GM10248 (cell line): ENCODE results near the gene KCNF1.

Experiments
- CTCF ChIA-PET: fragments of 300-600 bp; sonication (Branson Sonifier 250); formaldehyde crosslinking; extraction: SDS; loops from one replicate; lab custom pipeline; 2021; ENCODE audit warnings: antibody characterized with exemption; lab: Yijun Ruan, JAX
- POLR2A ChIA-PET: fragments of 350-650 bp; sonication (Branson Sonifier 250); formaldehyde crosslinking; extraction: SDS; loops from one replicate; lab custom pipeline; 2020; ENCODE audit warnings: antibody characterized with exemption; lab: Yijun Ruan, JAX
- DNase-seq: peaks from one replicate; pipeline ENCODE4 v3.0.0; 2012; ENCODE audit errors: extremely low spot score
- CTCF ChIP-seq: IDR thresholded peaks from 2 replicates; pipeline ENCODE4 v1.5.1; 2012; ENCODE audit warnings: mild to moderate bottlenecking, low read depth; ENCODE audit errors: extremely low read depth, missing control alignments, control extremely low read depth

The KCNF1 gene

GRCh38 chr2:10900216-10901109 lies 11.3 kb upstream of the KCNF1 start:
- CTCF ChIA-PET: interaction anchor here (0.8 to 3.2 kb wide), 17 partner anchors 8 to 232 kb away, joined by 3 to 47 read pairs (median 4); a partner anchor contains a TSS

DNA sequence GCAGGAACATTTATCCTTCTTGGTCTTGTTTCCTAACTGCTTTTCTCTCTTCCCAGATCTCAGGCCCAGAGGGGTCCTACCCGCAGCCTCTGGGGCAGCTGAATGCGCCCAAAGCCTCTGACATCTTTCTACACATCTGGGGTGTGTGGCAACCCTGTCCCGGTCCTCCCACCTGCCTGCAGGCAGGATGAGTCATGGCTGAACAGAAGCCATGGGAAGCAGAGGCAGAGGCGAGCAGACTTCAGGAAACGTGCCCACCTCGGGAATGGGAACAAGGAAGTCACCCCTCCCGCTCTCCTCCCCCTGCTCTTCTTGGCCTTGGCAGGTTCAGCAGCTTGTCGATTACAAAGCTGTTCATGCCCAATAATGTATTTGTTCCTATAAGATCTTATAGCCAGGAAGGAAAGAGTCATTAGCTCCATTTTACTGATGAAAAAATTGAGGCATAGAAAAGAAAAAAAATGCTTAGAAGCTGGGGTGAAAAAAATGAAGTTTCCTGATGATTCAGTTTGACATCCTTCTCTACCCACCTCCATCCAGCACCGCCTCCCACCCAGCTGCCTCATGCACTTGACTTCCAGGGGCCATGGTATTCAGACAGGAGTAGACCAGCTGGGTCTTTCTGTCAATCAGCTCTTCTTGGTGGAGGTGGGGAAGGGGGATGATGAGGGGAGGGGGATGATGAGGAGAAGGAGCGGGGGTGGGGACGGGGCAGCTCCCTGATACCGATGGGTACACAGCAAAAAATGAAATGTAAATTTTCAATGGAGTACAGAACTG lies 10.4 kb upstream of the KCNF1 start:
- CTCF ChIA-PET: interaction anchor here (0.8 to 3.2 kb wide), 8 partner anchors 8 to 231 kb away, joined by 3 to 47 read pairs (median 5); a partner anchor contains a TSS
- POLR2A ChIA-PET: no interaction called here
- TF ChIP-seq CTCF: no peak
- DNase-seq: no peak

More at GRCh38 chr2:10900216-10901109, 11.3 kb upstream of the KCNF1 start:
- POLR2A ChIA-PET: no interaction called here
- peak; percentile 34 for TF ChIP-seq CTCF
- peak; percentile 51 for DNase-seq

DNA sequence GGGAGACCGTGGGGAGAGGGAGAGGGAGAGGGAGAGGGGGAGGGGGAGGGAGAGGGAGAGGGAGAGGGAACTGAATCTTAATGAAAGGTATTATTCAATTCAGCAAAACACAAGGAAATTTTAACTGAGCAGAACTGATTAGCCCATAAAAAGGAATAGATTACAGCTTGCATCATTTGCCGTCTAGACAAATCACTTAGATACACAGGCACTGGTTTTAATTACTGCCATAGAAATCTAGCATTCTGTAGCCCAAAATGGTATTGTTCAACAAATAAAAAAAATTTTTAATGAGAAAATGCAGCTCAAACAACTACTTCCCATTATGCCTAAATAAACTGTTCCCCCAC lies 7.9 kb upstream of the KCNF1 start:
- no peak for TF ChIP-seq CTCF
- no peak for DNase-seq
- ChIA-PET CTCF (interaction anchor here (1.2 kb wide), 2 partner anchors 72 to 91 kb away, joined by 3 to 4 read pairs; partner anchors contain the start of gene PDIA6), POLR2A (no interaction called here)

DNA sequence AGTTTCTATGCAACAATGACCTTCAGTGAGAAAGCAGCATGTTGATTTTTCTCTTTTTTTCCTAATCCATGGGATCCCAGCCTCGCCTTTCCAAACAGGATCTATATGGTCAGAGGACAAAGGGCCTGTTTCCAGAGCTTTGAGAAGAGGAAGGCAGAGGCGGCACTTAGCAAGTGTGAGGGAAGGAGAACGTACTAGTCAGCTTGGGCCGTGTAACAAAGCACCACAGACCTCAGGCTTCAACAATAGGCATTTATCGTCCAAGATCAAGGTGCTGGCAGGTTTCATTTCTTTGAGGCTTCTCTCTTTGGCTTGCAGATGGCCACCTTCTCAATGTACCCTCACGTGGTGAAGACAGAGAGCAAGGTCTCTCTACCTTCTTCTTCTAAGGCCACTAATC lies 7.3 kb upstream of the KCNF1 start:
- ChIA-PET POLR2A (no interaction called here), CTCF (interaction anchor here (1.2 kb wide), 2 partner anchors 72 to 92 kb away, joined by 3 to 4 read pairs; partner anchors contain the start of gene PDIA6)
- no peak for TF ChIP-seq CTCF
- DNase-seq: no peak

DNA sequence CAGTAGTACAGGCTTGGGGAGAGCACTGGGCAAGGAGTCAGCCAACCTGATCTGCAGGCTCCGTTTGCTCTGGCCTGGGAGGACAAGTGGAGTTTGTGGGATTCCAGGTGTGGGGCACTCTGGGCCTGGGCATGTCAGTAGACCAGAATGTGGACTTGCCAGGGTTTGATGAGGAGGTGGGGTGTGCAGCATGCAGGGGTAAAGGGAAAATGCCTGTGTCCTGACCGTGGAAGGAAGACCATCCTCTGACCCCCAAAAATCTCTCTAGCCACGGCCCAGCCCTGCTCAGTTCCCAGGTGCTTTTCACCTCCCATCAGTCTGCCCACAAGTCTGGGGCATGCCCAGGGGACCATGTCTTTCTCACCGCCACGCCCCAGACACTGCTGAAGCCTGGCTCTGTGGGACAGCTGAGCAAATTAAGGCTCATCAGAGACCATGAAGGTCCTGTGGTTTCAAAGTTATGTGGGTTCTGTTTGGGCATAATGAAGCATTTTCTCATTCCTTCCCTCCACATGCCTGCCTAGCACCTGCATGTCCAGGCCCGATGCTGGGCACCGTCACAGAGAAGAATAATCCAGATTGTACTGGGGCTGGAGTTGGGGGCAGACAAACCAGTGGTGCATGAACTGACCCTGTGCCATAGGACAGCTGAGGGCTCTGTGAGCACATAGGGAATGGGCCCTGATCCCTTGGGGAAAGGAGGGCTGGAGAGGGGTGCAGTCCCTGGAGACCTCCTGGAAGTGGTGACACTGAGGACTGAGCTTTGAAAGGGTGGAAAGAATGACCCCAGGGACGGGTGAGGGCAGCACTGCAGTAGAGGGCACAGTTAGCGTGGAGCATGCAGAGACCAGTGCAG lies 6.5 kb upstream of the KCNF1 start:
- ChIA-PET CTCF (interaction anchor here (0.5 to 4.6 kb wide), 3 partner anchors 70 to 139 kb away, joined by 4 to 17 read pairs (median 6); no protein-coding TSS in a partner anchor), POLR2A (no interaction called here)
- no peak for TF ChIP-seq CTCF
- no peak for DNase-seq
